GM18505 (cell line): ENCODE data around the gene MUSK.

ENCODE experiments used
- ATAC-seq: cut with Tn5 transposase; IDR thresholded peaks from one replicate; pipeline ENCODE4 v1.9.1; 2021; ENCODE audit not compliant: unreplicated experiment
- POLR2A ChIP-seq: IDR thresholded peaks from 4 replicates; pipeline ENCODE4 v1.6.1; 2011; ENCODE audit warnings: borderline replicate concordance; ENCODE audit not compliant: insufficient read depth, insufficient read length; ENCODE audit errors: extremely low read depth

The MUSK gene

GRCh38 chr9:110668570-110669167, at the start of gene MUSK:
TSS of gene MUSK (plus strand) at chr9:110668791. CDS start at chr9:110668905, 114 bp downstream.
- no peak for ATAC-seq
- no peak for TF ChIP-seq POLR2A

DNA sequence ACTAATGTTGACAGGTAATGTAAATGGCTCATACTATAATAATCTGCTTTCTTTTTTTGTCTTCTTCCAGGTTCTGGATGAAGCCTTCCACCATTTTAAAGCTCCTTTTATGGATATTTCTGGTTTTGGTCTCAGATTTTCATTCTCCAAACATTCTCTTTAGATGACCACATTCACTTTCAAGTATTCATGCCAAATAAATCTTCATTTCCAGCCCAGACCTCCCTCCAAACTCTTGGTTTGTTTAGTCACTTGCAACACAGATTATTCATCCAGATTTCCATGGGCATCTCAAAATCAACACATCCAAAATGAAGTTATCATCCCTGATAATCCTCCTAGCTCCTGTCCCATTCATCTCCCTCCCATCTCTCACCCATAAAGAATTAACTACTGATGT, 48.8 kb upstream of the MUSK start:
- no peak for TF ChIP-seq POLR2A
- ATAC-seq: no peak

DNA sequence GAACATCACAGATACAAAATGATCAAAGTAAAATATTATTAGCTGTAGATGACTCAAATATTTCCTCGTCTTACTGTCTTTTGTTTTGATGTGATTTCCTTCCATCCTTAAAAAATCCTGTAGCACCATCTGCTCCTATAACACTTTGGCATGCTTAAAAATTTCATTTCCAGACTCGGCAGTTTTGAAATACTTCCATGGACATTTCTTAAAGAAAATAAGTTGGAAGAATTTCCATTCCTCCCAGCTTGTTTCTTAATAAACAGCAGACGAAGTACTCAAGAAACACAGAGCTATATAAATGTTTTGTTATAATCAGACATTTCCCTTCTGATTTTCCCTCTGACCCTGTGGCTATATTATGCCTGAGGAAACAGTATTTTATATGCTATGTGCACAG, 47.9 kb upstream of the MUSK start:
- no peak for ATAC-seq
- no peak for TF ChIP-seq POLR2A

- TF ChIP-seq POLR2A: no peak
- ATAC-seq: no peak
These were observed 46.2 kb upstream of the MUSK start for GRCh38 chr9:110622368-110622767.

- no peak for TF ChIP-seq POLR2A
- no peak for ATAC-seq
These were observed 45.0 kb upstream of the MUSK start for GRCh38 chr9:110623462-110624025.

- TF ChIP-seq POLR2A: no peak
- peak; percentile 99 for ATAC-seq
These were observed 42.3 kb upstream of the MUSK start for GRCh38 chr9:110626101-110626829.

- ATAC-seq: no peak
- TF ChIP-seq POLR2A: no peak
These were observed 33.0 kb upstream of the MUSK start for GRCh38 chr9:110635589-110635988.

DNA sequence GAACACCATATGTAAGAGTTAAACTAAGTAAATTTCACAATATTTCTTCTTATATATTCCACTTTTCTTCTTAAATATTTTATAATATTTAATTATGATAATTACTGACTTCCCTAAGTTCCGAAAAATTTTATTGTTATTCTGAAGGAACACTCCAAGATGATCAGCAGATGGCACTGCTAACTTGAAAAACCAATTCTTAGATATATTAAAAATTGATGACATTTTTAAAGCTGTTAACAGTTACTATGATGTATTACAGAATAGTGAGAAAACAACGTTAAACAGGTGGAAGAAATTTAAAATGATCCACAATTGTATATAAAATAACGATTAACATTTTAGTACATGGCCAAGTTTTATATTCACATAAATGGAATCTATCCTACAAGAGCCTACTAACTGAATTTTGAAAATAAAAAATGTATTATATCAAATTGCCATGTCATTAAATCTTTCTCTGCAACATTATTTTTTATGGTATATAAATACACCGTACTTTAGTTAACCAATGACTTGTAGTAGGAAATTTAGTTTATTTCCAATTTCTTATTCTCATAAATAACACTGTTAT, 30.1 kb upstream of the MUSK start:
- ATAC-seq: no peak
- no peak for TF ChIP-seq POLR2A

DNA sequence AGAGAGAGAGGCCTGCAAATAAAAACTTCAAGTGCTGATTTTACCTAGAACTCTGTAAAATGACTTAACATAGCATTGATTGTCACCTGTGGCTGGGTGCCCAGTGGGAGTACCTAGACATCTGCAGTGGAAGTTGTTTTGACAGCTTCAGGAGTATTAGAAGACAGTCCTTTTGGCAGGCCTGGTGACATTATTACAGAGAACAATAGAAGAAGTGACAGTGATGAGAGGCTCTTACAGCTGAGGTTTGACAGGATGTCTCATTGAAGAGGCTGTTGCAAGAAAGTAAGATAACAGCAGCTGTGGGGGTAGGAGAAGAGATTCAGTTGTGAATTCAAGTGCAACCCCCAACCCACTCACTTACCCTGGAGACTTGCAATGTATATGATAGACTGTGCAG, 27.9 kb upstream of the MUSK start:
- no peak for TF ChIP-seq POLR2A
- no peak for ATAC-seq

- no peak for ATAC-seq
These were observed 27.3 kb upstream of the MUSK start for GRCh38 chr9:110641293-110641692.

GRCh38 chr9:110648696-110649095, 19.9 kb upstream of the MUSK start:
- ATAC-seq: no peak
- no peak for TF ChIP-seq POLR2A

More at GRCh38 chr9:110641293-110641692, 27.3 kb upstream of the MUSK start:
- no peak for TF ChIP-seq POLR2A

- no peak for TF ChIP-seq POLR2A
- ATAC-seq: no peak
These were observed 18.3 kb upstream of the MUSK start for GRCh38 chr9:110650261-110650660.

GRCh38 chr9:110650991-110651411, 17.6 kb upstream of the MUSK start:
- no peak for TF ChIP-seq POLR2A
- ATAC-seq: no peak
